Measurements from ENCODE around the gene SLC25A41. TPM values are rescaled to one million over a fixed set of nuclear protein-coding genes. Genes with fewer than 3 reads are reported as not detected.
A peak's percentile ranks its signal among the peaks of the same experiment; 100 is the strongest.

SLC25A41 gene
- total RNA-seq, 1 donor from 2014 or later, result 0.36 TPM

GRCh38 chr19:6406401-6406800, 27.2 kb downstream of the SLC25A41 start:
- ATAC-seq, result no peak

GRCh38 chr19:6402837-6403608, 30.5 kb downstream of the SLC25A41 start:
- ATAC-seq, result no peak

- ATAC-seq, result no peak
These were observed 31.5 kb downstream of the SLC25A41 start for GRCh38 chr19:6402058-6402457.

- peak; percentile 35 for ATAC-seq
These were observed 33.3 kb downstream of the SLC25A41 start for GRCh38 chr19:6400062-6400944.

- ATAC-seq, result no peak
These were observed 37.3 kb downstream of the SLC25A41 start for GRCh38 chr19:6396305-6396704.

GRCh38 chr19:6394831-6395230, 38.7 kb downstream of the SLC25A41 start:
- ATAC-seq, result no peak

- no peak for ATAC-seq
These were observed 39.6 kb downstream of the SLC25A41 start for GRCh38 chr19:6393983-6394412.

GRCh38 chr19:6393074-6393982, 40.2 kb downstream of the SLC25A41 start, which contains the start of gene GTF2F1:
TSS of gene GTF2F1 (minus strand) at chr19:6393164. CDS start at chr19:6392995, 169 bp downstream.
- ATAC-seq, result peak; percentile 89

GRCh38 chr19:6392221-6393073, 41.1 kb downstream of the SLC25A41 start:
- ATAC-seq, result peak; percentile 2

GRCh38 chr19:6387372-6387771, 46.2 kb downstream of the SLC25A41 start:
- ATAC-seq, result no peak

GRCh38 chr19:6384381-6384780, 49.2 kb downstream of the SLC25A41 start:
- no peak for ATAC-seq

GRCh38 chr19:6383188-6383587, 50.4 kb downstream of the SLC25A41 start:
- ATAC-seq, result no peak

- peak; percentile 15 for ATAC-seq
These were observed 52.4 kb downstream of the SLC25A41 start for GRCh38 chr19:6381030-6381750.

GRCh38 chr19:6379744-6380143, 53.8 kb downstream of the SLC25A41 start:
- no peak for ATAC-seq

GRCh38 chr19:6378486-6378885, 55.1 kb downstream of the SLC25A41 start:
- ATAC-seq, result no peak

- ATAC-seq, result no peak
These were observed 55.5 kb downstream of the SLC25A41 start for GRCh38 chr19:6378041-6378440.

- no peak for ATAC-seq
These were observed 56.9 kb downstream of the SLC25A41 start for GRCh38 chr19:6376512-6377190.

Measured in esophagus mucosa (tissue), 1 donor.